Measurements from ENCODE around the gene TTLL7. TPM values are rescaled to one million over a fixed set of nuclear protein-coding genes. Genes with fewer than 3 reads are reported as not detected.

TTLL7 gene
- total RNA-seq, 1 donor from 2014 or later = 0.79 TPM

Other genes with a start within 250 kb of the TTLL7 start
- gene PRKACB, start 145.1 kb upstream of the TTLL7 start, total RNA-seq = 2.1 and 4.5 TPM in 2 replicates

All from bronchial epithelial cell (primary cell).